Neural cell (in vitro differentiated cells): ENCODE results near the gene TPI1. TPM values are rescaled to one million over a fixed set of nuclear protein-coding genes. Genes with fewer than 3 reads are reported as not detected.
"Not testable (repeated sequence)": the region's sequence is repeated elsewhere in the genome, so short reads cannot be mapped to it uniquely, and the experiment has no call there.

Source experiments
- H2AFZ ChIP-seq: fragments of 200-600, 300-800 bp; sonication (generic), shearing (Covaris generic); 2 replicates; pipeline ENCODE4 v1.6.0; 2014; ENCODE audit warnings: low read depth, mild to moderate bottlenecking, antibody characterized with exemption, low read length, moderate library complexity
- H3F3A ChIP-seq: fragments of 200-600 bp; shearing (Covaris generic); 2 replicates; pipeline ENCODE4 v1.6.1; 2016; ENCODE audit warnings: mild to moderate bottlenecking, moderate library complexity, mixed read lengths, antibody characterized with exemption, low read length; ENCODE audit not compliant: insufficient read depth, poor library complexity, severe bottlenecking
- H3K27ac ChIP-seq: fragments of 200-600, 300-800 bp; sonication (generic), shearing (Covaris generic); 2 replicates; pipeline ENCODE4 v1.5.1; 2014; ENCODE audit warnings: mild to moderate bottlenecking, low read length, moderate library complexity
- H3K27me3 ChIP-seq: fragments of 300-800, 200-600 bp; sonication (generic), shearing (Covaris generic); 2 replicates; pipeline ENCODE4 v1.6.0; 2014; ENCODE audit warnings: mild to moderate bottlenecking, low read depth, low read length, moderate library complexity; ENCODE audit not compliant: insufficient read depth
- H3K36me3 ChIP-seq: fragments of 300-800, 200-600 bp; sonication (generic), shearing (Covaris generic); 2 replicates; pipeline ENCODE4 v1.5.1; 2014; ENCODE audit warnings: mild to moderate bottlenecking, antibody characterized with exemption, low read length, moderate library complexity; ENCODE audit not compliant: insufficient read depth
- H3K4me2 ChIP-seq: fragments of 300-800, 200-600 bp; sonication (generic), shearing (Covaris generic); 2 replicates; pipeline ENCODE4 v1.6.0; 2014; ENCODE audit warnings: mild to moderate bottlenecking, low read length
- H3K4me3 ChIP-seq: fragments of 300-800, 200-600 bp; sonication (generic), shearing (Covaris generic); 2 replicates; pipeline ENCODE4 v1.5.1; 2014; ENCODE audit warnings: mild to moderate bottlenecking, low read length, moderate library complexity
- H3K79me2 ChIP-seq: fragments of 200-600 bp; shearing (Covaris generic); replicated peaks from 2 replicates; pipeline ENCODE4 v1.6.0; 2014; ENCODE audit warnings: mild to moderate bottlenecking, low read length, moderate library complexity; ENCODE audit not compliant: insufficient read depth
- H3K9ac ChIP-seq: fragments of 300-800, 200-600 bp; sonication (generic), shearing (Covaris generic); 2 replicates; pipeline ENCODE4 v1.6.1; 2016; ENCODE audit warnings: mild to moderate bottlenecking, low read length, mixed read lengths
- H3K9me2 ChIP-seq: fragments of 200-600 bp; shearing (Covaris generic); 2 replicates; pipeline ENCODE4 v1.6.1; 2016; ENCODE audit warnings: mild to moderate bottlenecking, low read length, mixed read lengths; ENCODE audit not compliant: insufficient read depth
- H3K9me3 ChIP-seq: fragments of 200-600, 300-800 bp; sonication (generic), shearing (Covaris generic); 2 replicates; pipeline ENCODE4 v1.6.1; 2016; ENCODE audit warnings: mild to moderate bottlenecking, mixed run types, low read length, moderate library complexity, mixed read lengths
- H4K20me1 ChIP-seq: fragments of 200-600 bp; shearing (Covaris generic); 2 replicates; pipeline ENCODE4 v1.6.1; 2016; ENCODE audit warnings: mild to moderate bottlenecking, mixed run types; ENCODE audit not compliant: insufficient read depth
- CTCF ChIP-seq: fragments of 450-650 bp; IDR thresholded peaks from 2 replicates; pipeline ENCODE4 v1.5.1; 2014; ENCODE audit warnings: antibody characterized with exemption, mild to moderate bottlenecking, moderate library complexity; ENCODE audit not compliant: poor library complexity, severe bottlenecking
- EP300 ChIP-seq: fragments of 450-650 bp; conservative IDR thresholded peaks from 2 replicates; pipeline ENCODE4 v1.6.1; 2014; ENCODE audit warnings: antibody characterized with exemption, mild to moderate bottlenecking, moderate library complexity; ENCODE audit not compliant: poor library complexity, severe bottlenecking
- EZH2 ChIP-seq: fragments of 200-600, 300-800 bp; shearing (Covaris generic), sonication (generic); IDR thresholded peaks from 2 replicates; pipeline ENCODE4 v1.6.1; 2014; ENCODE audit warnings: antibody characterized with exemption, low read length, borderline replicate concordance, mild to moderate bottlenecking; ENCODE audit not compliant: insufficient read depth, poor library complexity, severe bottlenecking
- MXI1 ChIP-seq: fragments of 450-650 bp; conservative IDR thresholded peaks from 2 replicates; pipeline ENCODE4 v1.6.1; 2014; ENCODE audit warnings: antibody characterized with exemption, mild to moderate bottlenecking; ENCODE audit not compliant: poor library complexity, severe bottlenecking
- POLR2AphosphoS5 ChIP-seq: IDR thresholded peaks from 2 replicates; pipeline ENCODE4 v1.6.1; 2012
- RAD21 ChIP-seq: fragments of 450-650 bp; conservative IDR thresholded peaks from 2 replicates; pipeline ENCODE4 v1.6.1; 2014; ENCODE audit warnings: antibody characterized with exemption, mild to moderate bottlenecking, moderate library complexity
- REST ChIP-seq: IDR thresholded peaks from 2 replicates; pipeline ENCODE4 v1.6.1; 2012; ENCODE audit warnings: borderline replicate concordance
- SMC3 ChIP-seq: fragments of 450-650 bp; conservative IDR thresholded peaks from 2 replicates; pipeline ENCODE4 v1.6.1; 2014; ENCODE audit warnings: antibody characterized with exemption, mild to moderate bottlenecking, moderate library complexity; ENCODE audit not compliant: poor library complexity
- TAF1 ChIP-seq: IDR thresholded peaks from 2 replicates; pipeline ENCODE4 v1.6.1; 2012; ENCODE audit warnings: low read depth
- polyA plus RNA-seq: library from polyadenylated mRNA; depleted of rRNA; stranded (reverse); fragments of >200 nt; gene quantifications from 2 replicates; pipeline ENCODE4 v1.2.3, GENCODE V29; 2014

TPI1 gene
- polyA plus RNA-seq, 1 donor from 2014 or later, result 288 TPM

- H3K4me3 ChIP-seq, H3K36me3 ChIP-seq, H2AFZ ChIP-seq, H3K9me2 ChIP-seq, H3K27me3 ChIP-seq, H3K27ac ChIP-seq, H4K20me1 ChIP-seq, H3K9ac ChIP-seq, H3K9me3 ChIP-seq, H3F3A ChIP-seq, H3K79me2 ChIP-seq, H3K4me2 ChIP-seq: not testable (repeated sequence)
Measured at GRCh38 chr12:6870304-6870703, 3.0 kb downstream of the TPI1 start.

GRCh38 chr12:6871052-6871957 lies 4.0 kb downstream of the TPI1 start:
- Histone ChIP-seq H4K20me1 (no peaks in the 10 kb centered on the region), H3K9me2 (no peaks in the 10 kb centered on the region), H3K27me3 (no peaks in the 10 kb centered on the region), H2AFZ (no peak overlapping the region), H3K79me2 (no peaks in the 10 kb centered on the region), H3K27ac (no peak overlapping the region), H3K9ac (peak overlapping the region; percentile 75), H3K9me3 (no peaks in the 10 kb centered on the region), H3F3A (peaks cover 3% of the 10 kb centered on the region), H3K36me3 (no peaks in the 10 kb centered on the region), H3K4me3 (peak overlapping the region; percentile 88), H3K4me2 (no peak overlapping the region)
- no peak for TF ChIP-seq EP300
- no peak for TF ChIP-seq POLR2AphosphoS5
- TF ChIP-seq REST, result no peak
- no peak for TF ChIP-seq MXI1
- TF ChIP-seq RAD21, result no peak
- TF ChIP-seq TAF1, result no peak

- H3F3A ChIP-seq, result no peaks in the 10 kb centered on the region
- peak overlapping the region; percentile 75 for H3K9ac ChIP-seq
- H3K36me3 ChIP-seq, result no peaks in the 10 kb centered on the region
- TF ChIP-seq RAD21, result peak; percentile 51
- TF ChIP-seq MXI1, result peak; percentile 60
- peak; percentile 89 for TF ChIP-seq CTCF
- TF ChIP-seq EP300, result no peak
- TF ChIP-seq POLR2AphosphoS5, result peak; percentile 34
- TF ChIP-seq SMC3, result peak; percentile 64
- TF ChIP-seq EZH2, result no peak
- H3K27me3 ChIP-seq, result no peaks in the 10 kb centered on the region
- H4K20me1 ChIP-seq, result no peaks in the 10 kb centered on the region
- H3K27ac ChIP-seq, result peak overlapping the region; percentile 65
- no peaks in the 10 kb centered on the region for H3K9me3 ChIP-seq
- peak overlapping the region; percentile 88 for H3K4me3 ChIP-seq
- peak overlapping the region; percentile 40 for H2AFZ ChIP-seq
- peak overlapping the region; percentile 86 for H3K4me2 ChIP-seq
- H3K79me2 ChIP-seq, result no peaks in the 10 kb centered on the region
- no peaks in the 10 kb centered on the region for H3K9me2 ChIP-seq
Measured at GRCh38 chr12:6872073-6873048, 5.0 kb downstream of the TPI1 start.
